MCF 10A (cell line): ENCODE data around the gene RMDN3. TPM values are rescaled to one million over a fixed set of nuclear protein-coding genes. Genes with fewer than 3 reads are reported as not detected.

Experiments used
- BruUV-seq: library from RNA; stranded (reverse); fragments of 400-500 nt; replicated peaks from 2 replicates; lab custom pipeline; 2021; lab: Mats Ljungman, UMichigan
- CTCF ChIA-PET: fragments of 300-600 bp; sonication (Branson Sonifier 250); formaldehyde crosslinking; extraction: SDS; loops from one replicate; lab custom pipeline; 2021; ENCODE audit warnings: antibody characterized with exemption, inconsistent platforms; lab: Yijun Ruan, JAX
- POLR2A ChIA-PET: fragments of 300-600, 350-650 bp; sonication (Branson Sonifier 250); formaldehyde crosslinking; extraction: SDS; loops from one replicate; lab custom pipeline; 2020; ENCODE audit warnings: antibody characterized with exemption, inconsistent platforms; lab: Yijun Ruan, JAX
- DNase-seq: peaks from one replicate; pipeline ENCODE4 v3.0.0-alpha.2; 2018; ENCODE audit not compliant: unreplicated experiment
- H3K27ac Mint-ChIP-seq: one replicate; pipeline ENCODE4 v1.8.0; 2022; ENCODE audit warnings: mild to moderate bottlenecking, low read depth, mixed read lengths; ENCODE audit not compliant: unreplicated experiment
- H3K27me3 Mint-ChIP-seq: one replicate; pipeline ENCODE4 v1.8.0; 2022; ENCODE audit warnings: mixed read lengths; ENCODE audit not compliant: insufficient read depth, unreplicated experiment
- H3K36me3 Mint-ChIP-seq: one replicate; pipeline ENCODE4 v1.8.0; 2022; ENCODE audit warnings: mild to moderate bottlenecking, moderate library complexity, mixed read lengths; ENCODE audit not compliant: insufficient read depth, unreplicated experiment
- H3K4me1 Mint-ChIP-seq: one replicate; pipeline ENCODE4 v1.8.0; 2022; ENCODE audit warnings: mixed read lengths; ENCODE audit not compliant: insufficient read depth, unreplicated experiment
- H3K4me3 Mint-ChIP-seq: one replicate; pipeline ENCODE4 v1.8.0; 2022; ENCODE audit warnings: mild to moderate bottlenecking, moderate library complexity, mixed read lengths; ENCODE audit not compliant: unreplicated experiment
- H3K9me3 Mint-ChIP-seq: one replicate; pipeline ENCODE4 v1.8.0; 2022; ENCODE audit warnings: mixed read lengths; ENCODE audit not compliant: unreplicated experiment
- intact Hi-C: fragments of 100-400 bp; cut with micrococcal nuclease; formaldehyde crosslinking; loops from 2 replicates; pipeline ENCODE4 v1.14.1; 2022
- total RNA-seq: library from RNA; stranded (reverse); gene quantifications from 2 replicates; pipeline ENCODE4 v1.2.3, GENCODE V29; 2022
- TF ChIP-seq, protein P1 (sequence below): fragments of 200-600 bp; IDR thresholded peaks from one replicate; pipeline ENCODE4 v1.8.0; 2022; ENCODE audit warnings: antibody characterized with exemption, mild to moderate bottlenecking; ENCODE audit not compliant: unreplicated experiment

The RMDN3 gene
- total RNA-seq, 1 experiment from 2014 or later, result 36.1 TPM

DNA sequence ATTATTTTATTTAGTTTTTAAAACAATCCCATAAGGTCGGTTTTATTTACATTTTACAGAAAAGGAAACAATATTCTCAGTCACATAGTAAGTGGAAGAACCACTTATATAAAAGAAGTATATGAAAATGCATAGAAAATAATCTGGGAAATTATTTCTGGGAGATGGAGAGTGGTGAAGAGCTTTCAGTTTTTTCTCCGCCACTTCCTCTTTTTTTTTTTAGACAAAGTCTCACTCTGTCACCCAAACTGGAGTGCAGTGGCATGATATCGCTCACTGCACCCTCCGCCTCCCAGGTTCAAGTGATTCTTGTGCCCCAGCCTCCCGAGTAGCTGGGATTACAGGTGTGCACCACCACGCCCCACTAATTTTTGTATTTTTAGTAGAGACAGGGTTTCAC lies 38.9 kb downstream of the RMDN3 start:
- no peaks in the 10 kb centered on the region for H3K4me1 Mint-ChIP-seq
- H3K4me3 Mint-ChIP-seq, result no peak overlapping the region
- DNase-seq, result no peak
- intact Hi-C loops, result no loop called here
- H3K36me3 Mint-ChIP-seq, result peaks cover 16% of the 10 kb centered on the region
- BruUV-seq, result no TSS peak
- H3K27me3 Mint-ChIP-seq, result no peaks in the 10 kb centered on the region
- no peak overlapping the region for H3K27ac Mint-ChIP-seq
- TF ChIP-seq, protein P1, sequence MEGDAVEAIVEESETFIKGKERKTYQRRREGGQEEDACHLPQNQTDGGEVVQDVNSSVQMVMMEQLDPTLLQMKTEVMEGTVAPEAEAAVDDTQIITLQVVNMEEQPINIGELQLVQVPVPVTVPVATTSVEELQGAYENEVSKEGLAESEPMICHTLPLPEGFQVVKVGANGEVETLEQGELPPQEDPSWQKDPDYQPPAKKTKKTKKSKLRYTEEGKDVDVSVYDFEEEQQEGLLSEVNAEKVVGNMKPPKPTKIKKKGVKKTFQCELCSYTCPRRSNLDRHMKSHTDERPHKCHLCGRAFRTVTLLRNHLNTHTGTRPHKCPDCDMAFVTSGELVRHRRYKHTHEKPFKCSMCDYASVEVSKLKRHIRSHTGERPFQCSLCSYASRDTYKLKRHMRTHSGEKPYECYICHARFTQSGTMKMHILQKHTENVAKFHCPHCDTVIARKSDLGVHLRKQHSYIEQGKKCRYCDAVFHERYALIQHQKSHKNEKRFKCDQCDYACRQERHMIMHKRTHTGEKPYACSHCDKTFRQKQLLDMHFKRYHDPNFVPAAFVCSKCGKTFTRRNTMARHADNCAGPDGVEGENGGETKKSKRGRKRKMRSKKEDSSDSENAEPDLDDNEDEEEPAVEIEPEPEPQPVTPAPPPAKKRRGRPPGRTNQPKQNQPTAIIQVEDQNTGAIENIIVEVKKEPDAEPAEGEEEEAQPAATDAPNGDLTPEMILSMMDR, result no peak
- ChIA-PET POLR2A (interaction anchor here (1.3 to 1.7 kb wide), 2 partner anchors 10 to 21 kb away, joined by 3 to 4 read pairs; partner anchors contain the start of gene RAD51), CTCF (interaction anchor here (0.7 to 0.9 kb wide), 2 partner anchors 14 to 131 kb away, joined by 3 read pairs; no protein-coding TSS in a partner anchor)
- H3K9me3 Mint-ChIP-seq, result no peaks in the 10 kb centered on the region

DNA sequence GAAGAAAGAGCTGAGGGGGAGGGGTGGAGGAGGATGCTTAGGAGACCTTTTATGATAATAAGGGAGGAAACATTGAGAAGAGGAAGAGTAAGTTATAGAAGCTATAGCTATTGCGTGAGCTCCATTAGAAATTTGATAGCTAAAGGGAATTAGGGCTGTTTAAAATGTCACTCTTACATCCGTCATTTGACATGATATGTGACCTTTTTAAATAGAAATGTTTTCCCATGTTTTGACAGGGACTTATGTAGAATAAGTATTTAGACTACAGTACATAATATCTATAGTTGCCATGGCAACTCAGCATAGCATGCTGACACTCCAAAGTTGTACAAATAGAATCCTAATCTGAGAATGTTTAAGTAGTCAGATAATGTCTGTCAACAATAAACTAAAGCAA lies 40.9 kb downstream of the RMDN3 start:
- intact Hi-C loops, result no loop called here
- POLR2A ChIA-PET, result no interaction called here

DNA sequence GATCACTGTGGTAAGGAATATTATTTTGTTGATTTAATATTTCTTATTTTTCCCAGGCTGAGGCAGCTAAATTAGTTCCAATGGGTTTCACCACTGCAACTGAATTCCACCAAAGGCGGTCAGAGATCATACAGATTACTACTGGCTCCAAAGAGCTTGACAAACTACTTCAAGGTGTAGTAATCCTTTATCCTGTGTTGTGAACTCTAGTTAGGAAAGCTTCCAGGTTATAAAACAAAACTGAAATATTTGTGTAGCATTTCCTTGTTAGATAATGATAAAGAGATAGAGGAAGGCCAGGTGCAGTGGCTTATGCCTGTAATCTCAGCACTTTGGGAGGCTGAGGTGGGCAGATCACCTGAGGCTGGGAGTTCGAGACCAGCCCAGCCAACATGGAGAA lies 48.9 kb downstream of the RMDN3 start:
- intact Hi-C loops, result no loop called here
- Mint-ChIP-seq H3K27ac (no peak overlapping the region), H3K4me1 (no peaks in the 10 kb centered on the region), H3K9me3 (no peaks in the 10 kb centered on the region), H3K4me3 (no peak overlapping the region), H3K36me3 (peaks cover 45% of the 10 kb centered on the region), H3K27me3 (no peaks in the 10 kb centered on the region)
- no TSS peak for BruUV-seq
- no peak for DNase-seq
- TF ChIP-seq, protein P1, result no peak
- POLR2A ChIA-PET, result interaction anchor here (0.7 kb wide), 1 partner anchor 809 kb away, joined by 3 read pairs; no protein-coding TSS in a partner anchor
- CTCF ChIA-PET, result interaction anchor here (0.6 kb wide), 2 partner anchors 198 to 1895 kb away, joined by 3 read pairs; no protein-coding TSS in a partner anchor

More for the DNA sequence above, 40.9 kb downstream of the RMDN3 start:
- no peak overlapping the region for H3K27ac Mint-ChIP-seq
- no peaks in the 10 kb centered on the region for H3K9me3 Mint-ChIP-seq
- H3K4me1 Mint-ChIP-seq, result no peaks in the 10 kb centered on the region
- TF ChIP-seq, protein P1, result no peak
- CTCF ChIA-PET, result interaction anchor here (0.6 to 1.3 kb wide), 3 partner anchors 69 to 228 kb away, joined by 3 read pairs; no protein-coding TSS in a partner anchor
- no peaks in the 10 kb centered on the region for H3K27me3 Mint-ChIP-seq
- no peak overlapping the region for H3K4me3 Mint-ChIP-seq
- H3K36me3 Mint-ChIP-seq, result peaks cover 33% of the 10 kb centered on the region
- no peak for DNase-seq
- BruUV-seq, result no TSS peak

DNA sequence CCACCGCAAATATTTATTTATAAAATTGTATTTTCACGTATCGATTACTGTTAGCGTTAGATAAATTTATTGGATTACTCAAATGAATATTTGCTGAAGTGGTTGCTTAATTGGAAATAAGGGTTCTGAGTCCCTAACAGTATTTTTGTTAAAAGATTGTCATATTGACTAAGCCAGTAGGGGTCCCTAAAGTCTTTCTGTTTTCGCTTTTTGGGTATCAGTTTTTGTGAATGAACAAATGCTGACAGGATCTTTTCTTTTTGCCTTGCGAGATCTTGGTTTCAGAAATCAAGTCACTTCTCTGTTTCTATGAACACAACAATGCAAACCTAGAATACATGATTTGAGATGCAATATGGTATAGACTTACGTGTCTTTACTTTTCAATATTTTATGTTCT lies 53.0 kb downstream of the RMDN3 start:
- TF ChIP-seq, protein P1, result no peak
- Mint-ChIP-seq H3K4me1 (no peaks in the 10 kb centered on the region), H3K36me3 (peaks cover 25% of the 10 kb centered on the region), H3K4me3 (no peak overlapping the region), H3K9me3 (no peaks in the 10 kb centered on the region), H3K27ac (no peak overlapping the region), H3K27me3 (no peaks in the 10 kb centered on the region)
- DNase-seq, result no peak
- intact Hi-C loops, result no loop called here
- CTCF ChIA-PET, result interaction anchor here (0.8 to 1.0 kb wide), 2 partner anchors 13 to 154 kb away, joined by 3 read pairs; no protein-coding TSS in a partner anchor
- no TSS peak for BruUV-seq
- POLR2A ChIA-PET, result interaction anchor here (0.6 kb wide), 1 partner anchor 1116 kb away, joined by 3 read pairs; no protein-coding TSS in a partner anchor
